A549 treated with AZD2906 at 1 μM for 4 hours (cell line): ENCODE results near the gene CFHR1. TPM values are rescaled to one million over a fixed set of nuclear protein-coding genes. Genes with fewer than 3 reads are reported as not detected.

Experiments used
- total RNA-seq: library from RNA; stranded (reverse); fragments of 200-300 nt; extraction: Qiagen RNA extraction; gene quantifications from 5 replicates; pipeline ENCODE4 v1.2.3, GENCODE V29; 2022

The CFHR1 gene
- 0.09 to 0.24 TPM (median 0.17 TPM) in 4 of 5 replicates, not detected in the other for total RNA-seq

DNA sequence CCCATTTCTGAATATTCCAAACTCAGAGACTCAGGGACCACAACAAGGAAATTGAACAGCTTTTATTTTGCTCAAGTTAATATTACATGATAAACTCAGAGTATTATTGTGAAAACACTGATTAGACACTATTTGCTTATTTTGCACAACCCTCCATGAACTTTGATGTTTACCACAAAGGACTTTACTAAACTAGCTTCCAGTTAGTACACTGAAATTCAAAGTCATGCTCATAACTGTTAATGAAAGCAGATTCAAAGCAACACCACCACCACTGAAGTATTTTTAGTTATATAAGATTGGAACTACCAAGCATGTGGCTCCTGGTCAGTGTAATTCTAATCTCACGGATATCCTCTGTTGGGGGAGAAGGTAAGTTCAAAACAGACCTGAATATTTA is at the start of gene CFHR1:
Gene CFHR1 (plus strand): TSS at position 201 of the 400 bp plus-strand sequence. CDS start 114 bp downstream, at position 315.

DNA sequence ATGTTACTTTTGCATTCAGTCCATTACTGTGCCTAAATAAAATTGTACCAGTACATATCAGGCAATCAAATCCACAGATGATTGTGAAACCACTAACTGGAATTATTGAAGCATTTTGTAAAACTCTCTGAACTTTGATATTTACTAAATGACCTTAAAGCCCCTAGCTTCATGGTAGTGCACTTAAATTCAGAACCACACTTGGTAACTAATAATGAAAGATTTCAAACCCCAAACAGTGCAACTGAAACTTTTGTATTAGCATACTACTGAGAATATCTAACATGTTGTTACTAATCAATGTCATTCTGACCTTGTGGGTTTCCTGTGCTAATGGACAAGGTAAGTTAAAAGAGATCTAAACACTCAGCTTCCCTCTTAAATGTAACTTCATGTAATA is 44.9 kb upstream of the CFHR1 start, which contains the start of gene CFHR3:
Gene CFHR3 (plus strand): TSS at position 238 of the 400 bp plus-strand sequence. CDS start 47 bp downstream, at position 285.

Other genes starting within 250 kb of the CFHR1 start
- 0.02 to 0.03 TPM (median 0.03 TPM) in 3 of 5 replicates, not detected in the others for gene KCNT2, start 211.3 kb upstream of the CFHR1 start, total RNA-seq
- 3.7 to 4.8 TPM (median 4.2 TPM) in 5 replicates for gene CFH, start 167.7 kb upstream of the CFHR1 start, total RNA-seq
- gene CFHR3, start 44.9 kb upstream of the CFHR1 start, total RNA-seq: 0.15 to 0.18 TPM (median 0.17 TPM) in 4 of 5 replicates, not detected in the other
- not detected in 5 replicates for gene CFHR4, start 68.3 kb downstream of the CFHR1 start, total RNA-seq
- not detected in 5 replicates for gene CFHR2, start 124.0 kb downstream of the CFHR1 start, total RNA-seq
- gene CFHR5, start 157.8 kb downstream of the CFHR1 start, total RNA-seq: not detected in 5 replicates
- gene F13B, start 247.5 kb downstream of the CFHR1 start, total RNA-seq: 0.05 to 0.08 TPM (median 0.07 TPM) in 3 of 5 replicates, not detected in the others